A549 (cell line): ENCODE results near the gene UNC93A.

Experiments
- CBX8 ChIP-seq: fragments of 200-600 bp; sonication (generic); IDR thresholded peaks from 2 replicates; pipeline ENCODE4 v1.6.1; 2016
- CTCF ChIP-seq: fragments of >200 bp; sonication (Bioruptor Twin); formaldehyde crosslinking; IDR thresholded peaks from 3 replicates; pipeline ENCODE4 v1.5.1; 2016
- HOXB5 ChIP-seq: fragments of 250-450 bp; sonication (Bioruptor Pico); IDR thresholded peaks from 2 replicates; pipeline ENCODE4 v1.5.0; 2020; ENCODE audit warnings: mild to moderate bottlenecking, moderate library complexity
- MYC ChIP-seq: IDR thresholded peaks from 2 replicates; pipeline ENCODE4 v1.6.1; 2012; ENCODE audit warnings: mild to moderate bottlenecking, inconsistent platforms, low read length, improper control_type of control experiment, borderline replicate concordance
- POLR2A ChIP-seq: IDR thresholded peaks from 2 replicates; pipeline ENCODE4 v1.6.1; 2012; ENCODE audit warnings: mild to moderate bottlenecking, low read length
- RAD21 ChIP-seq, 2 experiments: fragments of >200 bp in 1 of 2; sonication (Bioruptor Twin) in 1 of 2; formaldehyde crosslinking in 1 of 2; IDR thresholded peaks in 1 of 2; conservative IDR thresholded peaks in 1 of 2; 2 replicates in 1 of 2; 3 replicates in 1 of 2; pipeline ENCODE4 v1.6.1; 2012 to 2018; ENCODE audit warnings: inconsistent platforms in 1 of 2
- RNF2 ChIP-seq: fragments of 200-600 bp; sonication (generic); IDR thresholded peaks from 2 replicates; pipeline ENCODE4 v1.6.1; 2016; ENCODE audit warnings: low read depth, mild to moderate bottlenecking, antibody characterized with exemption, moderate library complexity, borderline replicate concordance
- TF ChIP-seq, protein P1 (sequence below): IDR thresholded peaks from 2 replicates; pipeline ENCODE4 v1.6.1; 2012; ENCODE audit warnings: low read depth, borderline replicate concordance

DNA sequence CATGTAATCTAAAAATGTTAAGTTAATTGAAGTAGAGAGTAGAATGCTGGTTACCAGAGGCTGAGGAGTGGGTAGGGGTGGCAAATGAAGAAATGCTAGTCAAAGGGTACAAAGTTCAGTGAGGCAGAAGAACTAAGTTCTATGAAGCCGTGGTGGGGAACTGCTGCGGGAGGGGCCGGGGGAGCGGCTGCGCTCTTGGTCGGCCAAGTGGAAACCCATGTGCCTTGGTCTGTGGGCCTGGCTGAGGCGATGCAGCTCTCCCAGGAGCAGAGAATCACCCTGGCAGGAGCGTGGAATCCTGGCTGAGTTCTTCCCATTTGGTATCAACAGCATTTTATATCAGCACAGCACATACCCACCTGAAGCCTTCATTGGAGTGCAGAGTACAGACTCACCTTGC lies 56.1 kb downstream of the UNC93A start:
- TF ChIP-seq CTCF (no peak), POLR2A (no peak), HOXB5 (no peak), RNF2 (no peak), MYC (no peak), RAD21 (conservative IDR thresholded peaks at IDR 0.05 in 1 of 2, IDR thresholded peaks at IDR 0.05 in 1 of 2) (no peak), CBX8 (no peak)
- TF ChIP-seq, protein P1, sequence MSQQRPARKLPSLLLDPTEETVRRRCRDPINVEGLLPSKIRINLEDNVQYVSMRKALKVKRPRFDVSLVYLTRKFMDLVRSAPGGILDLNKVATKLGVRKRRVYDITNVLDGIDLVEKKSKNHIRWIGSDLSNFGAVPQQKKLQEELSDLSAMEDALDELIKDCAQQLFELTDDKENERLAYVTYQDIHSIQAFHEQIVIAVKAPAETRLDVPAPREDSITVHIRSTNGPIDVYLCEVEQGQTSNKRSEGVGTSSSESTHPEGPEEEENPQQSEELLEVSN = no peak
